GM12865 (cell line): ENCODE results near the gene STAC.

Experiments
- DNase-seq: peaks from one replicate; pipeline ENCODE4 v3.0.0; 2010; ENCODE audit warnings: low read depth
- H3K4me3 ChIP-seq: 2 replicates; pipeline ENCODE4 v1.5.1; 2011; ENCODE audit warnings: mild to moderate bottlenecking, low read depth, low read length, control low read depth
- TF ChIP-seq, protein P1 (sequence below): IDR thresholded peaks from 2 replicates; pipeline ENCODE4 v1.5.1; 2011; ENCODE audit warnings: low read length, control low read depth, low read depth, inconsistent platforms; ENCODE audit not compliant: insufficient read depth; ENCODE audit errors: missing control alignments

The STAC gene, protein sequence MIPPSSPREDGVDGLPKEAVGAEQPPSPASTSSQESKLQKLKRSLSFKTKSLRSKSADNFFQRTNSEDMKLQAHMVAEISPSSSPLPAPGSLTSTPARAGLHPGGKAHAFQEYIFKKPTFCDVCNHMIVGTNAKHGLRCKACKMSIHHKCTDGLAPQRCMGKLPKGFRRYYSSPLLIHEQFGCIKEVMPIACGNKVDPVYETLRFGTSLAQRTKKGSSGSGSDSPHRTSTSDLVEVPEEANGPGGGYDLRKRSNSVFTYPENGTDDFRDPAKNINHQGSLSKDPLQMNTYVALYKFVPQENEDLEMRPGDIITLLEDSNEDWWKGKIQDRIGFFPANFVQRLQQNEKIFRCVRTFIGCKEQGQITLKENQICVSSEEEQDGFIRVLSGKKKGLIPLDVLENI

DNA sequence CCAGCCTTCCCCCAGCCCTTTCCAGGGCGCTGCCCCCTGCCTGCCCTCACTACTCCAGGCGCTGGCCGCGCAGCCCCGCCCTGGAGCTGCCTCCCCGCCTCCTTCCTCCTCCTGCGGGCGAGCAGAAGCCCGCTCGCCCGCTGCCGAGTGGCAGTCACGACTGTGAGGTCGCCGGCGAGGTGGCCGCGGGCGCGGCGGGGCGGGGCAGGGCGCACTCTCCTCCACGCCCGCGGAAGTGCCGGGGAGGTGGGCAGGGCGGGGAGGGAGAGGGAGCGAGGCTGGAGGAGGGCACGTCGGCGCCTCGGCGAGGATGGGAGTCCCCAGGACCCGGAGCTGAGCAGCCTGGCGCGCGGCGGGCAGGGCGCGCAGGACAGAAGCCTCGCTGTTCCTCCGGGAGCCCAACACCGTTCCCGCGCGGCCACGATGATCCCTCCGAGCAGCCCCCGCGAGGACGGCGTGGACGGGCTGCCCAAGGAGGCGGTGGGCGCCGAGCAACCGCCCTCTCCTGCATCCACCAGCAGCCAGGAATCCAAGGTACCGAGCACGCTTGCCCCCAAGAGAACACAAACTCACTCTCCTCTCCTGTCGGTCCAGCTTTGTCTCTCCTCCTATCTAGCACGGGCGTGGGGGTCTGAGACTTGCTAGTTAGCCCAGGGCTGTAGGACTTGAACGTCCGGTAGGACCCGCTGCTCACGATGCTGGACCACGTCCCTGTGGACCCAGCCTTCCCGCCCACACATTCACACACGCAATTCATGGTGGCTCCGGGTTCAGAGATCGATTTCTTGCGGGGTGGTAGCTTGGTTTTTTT lies at the start of gene STAC:
Gene STAC, plus strand, starts transcription at position 284 of the 811 bp plus-strand sequence. Its CDS starts 140 bp downstream, at position 424.
- TF ChIP-seq, protein P1, sequence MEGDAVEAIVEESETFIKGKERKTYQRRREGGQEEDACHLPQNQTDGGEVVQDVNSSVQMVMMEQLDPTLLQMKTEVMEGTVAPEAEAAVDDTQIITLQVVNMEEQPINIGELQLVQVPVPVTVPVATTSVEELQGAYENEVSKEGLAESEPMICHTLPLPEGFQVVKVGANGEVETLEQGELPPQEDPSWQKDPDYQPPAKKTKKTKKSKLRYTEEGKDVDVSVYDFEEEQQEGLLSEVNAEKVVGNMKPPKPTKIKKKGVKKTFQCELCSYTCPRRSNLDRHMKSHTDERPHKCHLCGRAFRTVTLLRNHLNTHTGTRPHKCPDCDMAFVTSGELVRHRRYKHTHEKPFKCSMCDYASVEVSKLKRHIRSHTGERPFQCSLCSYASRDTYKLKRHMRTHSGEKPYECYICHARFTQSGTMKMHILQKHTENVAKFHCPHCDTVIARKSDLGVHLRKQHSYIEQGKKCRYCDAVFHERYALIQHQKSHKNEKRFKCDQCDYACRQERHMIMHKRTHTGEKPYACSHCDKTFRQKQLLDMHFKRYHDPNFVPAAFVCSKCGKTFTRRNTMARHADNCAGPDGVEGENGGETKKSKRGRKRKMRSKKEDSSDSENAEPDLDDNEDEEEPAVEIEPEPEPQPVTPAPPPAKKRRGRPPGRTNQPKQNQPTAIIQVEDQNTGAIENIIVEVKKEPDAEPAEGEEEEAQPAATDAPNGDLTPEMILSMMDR, result no peak
- DNase-seq, result no peak
- H3K4me3 ChIP-seq, result no peak within 1 kb of the TSS

DNA sequence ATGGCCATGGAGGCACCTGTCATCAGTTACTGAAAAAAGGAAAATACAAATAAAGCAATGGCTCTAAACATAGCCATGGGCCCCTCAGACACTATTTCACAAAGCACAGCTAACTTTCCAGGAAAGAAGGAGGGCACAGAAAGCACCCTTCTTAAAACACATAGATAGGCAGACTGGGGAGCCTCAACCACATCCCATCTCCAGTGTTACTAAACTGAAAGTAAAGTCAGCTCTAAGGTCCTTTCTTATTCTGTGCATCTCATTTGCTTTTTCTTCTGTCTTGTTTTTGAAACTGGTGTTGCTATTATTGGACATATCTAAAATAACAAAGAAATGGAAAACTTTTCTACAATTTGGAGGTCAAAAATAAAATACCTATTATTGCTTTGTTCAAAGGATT lies 48.2 kb upstream of the STAC start:
- H3K4me3 ChIP-seq, result no peak overlapping the region
- no peak for DNase-seq
- TF ChIP-seq, protein P1, result no peak

DNA sequence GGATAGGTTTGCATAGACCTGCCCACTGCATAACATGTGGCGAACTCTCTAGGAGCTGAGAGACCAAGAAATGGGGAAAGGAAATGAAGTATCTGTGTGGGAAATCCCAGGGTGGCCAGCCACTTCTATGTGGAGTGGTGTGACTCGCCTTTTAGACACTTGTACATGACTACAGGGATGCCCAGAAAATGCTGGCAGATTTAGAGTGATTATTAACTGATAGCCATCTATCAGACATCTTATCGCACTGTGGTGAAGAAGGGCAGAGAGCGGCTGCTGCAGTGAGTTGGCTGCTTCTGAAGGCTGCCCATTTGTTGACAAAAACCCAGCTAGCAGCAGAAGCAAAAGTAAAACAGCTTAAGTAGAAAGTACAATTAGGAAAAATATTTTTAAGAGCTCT lies 18.1 kb upstream of the STAC start:
- no peak overlapping the region for H3K4me3 ChIP-seq
- no peak for DNase-seq
- TF ChIP-seq, protein P1, result no peak

DNA sequence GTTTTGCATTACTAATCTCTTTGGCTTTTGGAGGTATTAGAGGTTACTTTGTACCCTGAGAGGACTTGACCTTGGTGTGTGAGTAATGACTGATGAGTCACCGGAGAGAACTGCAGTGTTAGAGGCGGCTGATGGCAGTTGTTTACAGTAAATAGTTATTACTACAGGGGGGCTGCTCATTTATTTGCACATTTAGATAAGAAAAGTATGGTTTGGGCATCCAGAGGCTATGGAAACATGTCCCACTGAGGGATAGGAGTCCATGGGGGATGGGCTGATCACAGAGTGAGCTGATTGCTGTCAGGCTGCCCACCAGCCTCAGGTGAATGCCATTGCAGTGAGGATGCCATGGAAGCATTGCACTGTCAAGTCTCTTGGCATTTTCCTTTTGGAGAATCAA lies 17.3 kb upstream of the STAC start:
- DNase-seq, result no peak
- TF ChIP-seq, protein P1, result no peak
- H3K4me3 ChIP-seq, result no peak overlapping the region

DNA sequence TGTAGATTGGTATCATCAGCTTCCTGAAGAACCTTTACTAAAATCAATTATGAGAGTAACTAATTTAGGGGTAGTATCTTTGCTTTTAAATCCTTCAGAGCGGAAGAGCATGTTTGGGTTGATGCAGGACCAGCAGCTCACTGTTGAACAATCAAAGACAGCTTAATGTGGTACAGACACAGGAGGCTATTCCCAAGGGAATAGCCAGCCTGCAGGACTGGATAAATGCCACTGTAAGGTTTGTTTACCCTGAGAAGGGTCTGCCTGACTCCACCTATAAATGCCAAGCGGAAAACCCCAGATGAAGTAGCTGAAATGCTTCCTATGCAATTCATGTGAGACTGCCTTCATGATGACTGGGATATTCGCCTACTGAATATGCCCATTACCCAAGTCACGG lies 16.0 kb upstream of the STAC start:
- no peak overlapping the region for H3K4me3 ChIP-seq
- TF ChIP-seq, protein P1, result no peak
- DNase-seq, result no peak

DNA sequence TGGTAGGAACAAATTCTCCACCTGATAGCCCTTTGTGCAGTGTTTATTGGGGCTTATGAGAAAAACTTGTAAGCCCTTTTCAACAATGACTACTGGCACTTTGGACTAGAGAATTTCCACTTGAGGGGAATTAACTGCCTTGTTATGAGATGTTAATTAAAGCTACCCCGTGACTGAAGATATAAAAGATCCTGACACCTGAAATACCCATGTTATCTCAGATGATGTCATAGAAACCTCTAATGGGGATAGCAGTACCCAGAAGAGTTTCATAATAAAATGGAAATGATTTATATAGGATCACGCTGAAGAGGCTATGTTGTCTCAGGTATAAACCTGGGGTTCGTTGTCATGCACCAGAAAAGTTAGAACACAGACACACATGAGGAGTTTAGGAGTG lies 14.5 kb upstream of the STAC start:
- DNase-seq, result no peak
- TF ChIP-seq, protein P1, result no peak
- no peak overlapping the region for H3K4me3 ChIP-seq
